Kidney capillary endothelial cell (primary cell): Measurements from ENCODE around the gene PRXL2C.
"Not testable (repeated sequence)": the region's sequence is repeated elsewhere in the genome, so short reads cannot be mapped to it uniquely, and the experiment has no call there.

ENCODE experiments used
- DNase-seq: peaks from one replicate; pipeline ENCODE4 v3.0.0-alpha.2; 2018; ENCODE audit warnings: low spot score

The PRXL2C gene

DNA sequence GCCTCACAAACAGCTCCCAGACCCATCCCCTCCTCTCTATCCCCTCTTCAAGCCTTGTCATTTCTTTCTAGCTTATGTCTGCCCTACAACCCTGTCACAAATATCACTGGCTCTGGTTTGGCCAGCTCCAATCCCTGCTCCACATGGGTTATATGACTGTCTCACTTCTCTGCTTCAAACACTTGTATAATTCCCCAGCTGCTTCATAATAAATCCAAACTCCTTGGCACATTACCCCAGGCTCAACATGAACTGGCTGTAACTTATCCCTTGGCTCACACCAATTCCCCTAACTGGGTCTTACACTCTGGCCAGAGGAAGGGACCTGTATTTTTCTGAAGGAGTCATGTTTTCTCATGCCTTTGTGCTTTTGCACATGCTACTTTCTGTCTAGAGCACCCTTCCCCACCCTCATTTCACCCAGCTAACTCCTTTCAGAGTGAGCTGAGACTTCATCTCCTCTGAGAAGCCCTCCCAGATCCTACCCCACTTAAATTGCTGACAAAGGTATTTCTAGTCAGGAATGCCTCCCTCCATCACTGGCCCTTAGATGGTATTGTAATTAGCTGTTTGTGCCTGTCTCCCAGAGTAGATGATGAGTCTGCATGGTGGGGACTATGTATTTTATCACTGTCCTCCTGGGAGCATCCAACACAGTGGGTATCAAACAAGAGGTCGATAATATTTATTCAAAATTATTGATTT lies 5.3 kb downstream of the PRXL2C start:
- no peak for DNase-seq

DNA sequence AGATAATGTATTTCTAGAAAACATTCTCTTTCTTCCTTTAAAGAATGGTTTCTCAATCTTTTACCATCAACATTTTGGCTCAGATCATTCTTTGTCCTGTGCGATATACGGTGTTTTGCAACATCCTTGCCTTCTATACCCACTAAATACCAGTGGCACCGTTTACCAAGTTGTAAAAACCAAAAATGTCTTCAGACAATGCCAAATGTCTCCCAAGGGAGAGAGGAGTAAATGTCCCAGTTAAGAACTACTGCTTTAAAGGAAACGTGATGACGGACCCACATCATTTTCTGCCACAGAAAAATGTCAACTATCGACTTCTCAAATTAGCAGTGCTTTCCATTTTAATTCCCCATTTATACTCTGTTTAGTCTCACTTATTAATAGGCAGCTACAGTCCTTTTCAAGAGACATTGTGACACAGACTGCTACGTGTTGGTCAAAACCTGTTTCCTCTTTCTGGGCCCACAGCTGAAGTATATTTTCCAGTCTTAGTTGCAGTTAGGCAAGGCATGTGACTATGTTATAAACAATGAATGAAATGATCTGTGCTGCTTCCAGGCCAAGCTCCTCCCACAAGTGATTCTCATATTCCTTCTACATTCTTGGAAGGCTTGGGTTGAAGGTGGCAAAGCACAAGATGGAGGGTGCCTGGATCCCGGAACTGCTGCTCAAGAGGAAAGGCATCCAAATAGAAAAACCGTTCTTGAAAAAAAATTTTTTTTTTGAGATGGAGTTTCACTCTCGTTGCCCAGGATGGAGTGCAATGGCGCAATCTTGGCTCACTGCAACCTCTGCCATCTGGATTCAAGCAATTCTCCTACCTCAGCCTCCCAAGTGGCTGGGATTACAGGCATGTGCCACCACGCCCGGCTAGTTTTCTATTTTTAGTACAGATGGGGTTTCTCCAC lies 8.8 kb downstream of the PRXL2C start:
- no peak for DNase-seq

DNA sequence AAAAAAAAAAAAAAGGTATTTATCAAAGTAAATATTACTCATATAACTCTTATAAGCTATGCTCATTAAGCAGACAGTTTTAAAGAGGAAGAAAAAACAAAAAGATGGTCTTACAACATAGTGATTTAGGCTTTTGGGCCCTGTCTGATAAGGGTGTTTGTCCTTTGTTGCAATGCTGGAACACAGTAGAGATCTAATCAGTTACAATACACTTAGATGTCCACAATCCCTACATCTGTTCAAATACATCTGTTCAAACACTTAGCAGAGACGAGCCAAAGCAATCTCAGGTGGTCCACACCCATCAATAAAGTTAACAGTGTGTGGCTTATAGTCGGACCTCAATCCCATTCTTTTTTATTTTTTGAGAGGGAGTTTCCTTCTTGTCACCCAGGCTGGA lies 11.0 kb downstream of the PRXL2C start:
- no peak for DNase-seq

DNA sequence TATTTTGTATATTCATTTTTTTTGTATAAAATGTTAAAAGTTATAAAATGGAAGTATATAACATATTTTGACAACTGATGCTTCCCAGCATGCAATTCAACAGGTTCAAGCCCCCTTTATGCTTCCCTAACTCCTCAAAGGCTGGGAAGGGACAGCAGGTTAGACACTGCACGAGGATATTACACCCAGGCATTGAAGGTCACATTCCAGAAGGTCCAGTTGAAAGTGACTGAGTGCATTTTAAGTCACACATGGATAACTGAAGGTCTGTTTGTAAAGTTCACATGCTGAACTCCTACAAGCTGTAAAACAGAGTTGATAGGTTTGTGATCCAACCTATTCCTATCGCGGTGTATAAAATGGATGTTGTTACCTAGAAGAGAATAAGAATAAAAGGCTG lies 13.6 kb downstream of the PRXL2C start:
- no peak for DNase-seq

DNA sequence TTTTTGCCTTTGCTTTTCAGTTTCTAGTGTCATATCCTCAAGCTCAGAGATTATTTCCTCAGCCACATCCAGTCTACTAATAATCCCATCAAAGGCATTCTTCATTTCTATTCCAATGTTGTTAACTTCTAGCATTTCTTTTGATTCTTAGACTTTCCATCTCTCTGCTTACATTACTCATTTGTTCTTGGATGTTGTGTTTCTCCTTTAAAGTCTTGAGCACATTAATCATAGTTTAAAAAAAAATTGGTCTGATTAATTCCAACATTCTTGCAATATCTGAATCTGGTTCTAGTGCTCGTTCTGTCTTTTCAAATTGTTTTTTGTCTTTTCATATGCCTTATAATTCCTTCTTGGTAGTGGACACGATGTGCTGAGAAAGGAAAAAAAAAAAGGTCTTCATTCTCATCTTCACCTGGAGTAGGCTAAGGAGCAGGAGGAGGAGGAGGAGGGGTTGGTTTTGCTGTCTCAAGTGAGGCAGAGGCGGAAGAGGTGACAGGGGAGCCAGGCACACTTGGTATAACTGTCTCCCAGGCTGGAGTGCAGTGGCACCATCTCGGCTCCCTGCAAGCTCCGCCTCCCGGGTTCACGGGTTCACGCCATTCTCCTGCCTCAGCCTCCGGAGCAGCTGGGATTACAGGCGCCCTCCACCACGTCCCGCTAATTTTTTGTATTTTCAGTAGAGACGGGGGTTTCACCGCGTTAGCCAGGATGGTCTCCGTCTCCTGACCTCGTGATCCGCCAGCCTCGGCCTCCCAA lies 16.3 kb downstream of the PRXL2C start:
- no peak for DNase-seq

DNA sequence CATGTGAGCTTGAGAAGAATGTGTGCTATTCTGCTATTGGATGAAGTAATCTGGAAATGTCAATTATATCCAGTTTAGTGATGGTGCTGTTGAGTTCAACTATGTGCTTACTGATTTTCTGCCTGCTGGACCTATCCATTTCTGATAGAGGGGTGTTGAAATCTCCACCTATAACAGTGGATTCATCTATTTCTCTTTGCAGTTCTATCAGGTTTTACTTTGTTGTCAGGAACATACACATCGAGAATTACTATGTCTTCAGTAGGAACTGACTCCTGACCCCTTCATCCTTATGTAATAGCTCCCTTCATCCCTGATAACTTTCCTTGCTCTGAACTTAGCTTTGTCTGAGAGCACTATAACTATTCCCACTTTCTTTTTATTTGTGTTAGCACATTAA lies 18.7 kb downstream of the PRXL2C start:
- DNase-seq = no peak

- DNase-seq = not testable (repeated sequence)
These were observed 21.5 kb downstream of the PRXL2C start for GRCh38 chr9:96633579-96633978.

DNA sequence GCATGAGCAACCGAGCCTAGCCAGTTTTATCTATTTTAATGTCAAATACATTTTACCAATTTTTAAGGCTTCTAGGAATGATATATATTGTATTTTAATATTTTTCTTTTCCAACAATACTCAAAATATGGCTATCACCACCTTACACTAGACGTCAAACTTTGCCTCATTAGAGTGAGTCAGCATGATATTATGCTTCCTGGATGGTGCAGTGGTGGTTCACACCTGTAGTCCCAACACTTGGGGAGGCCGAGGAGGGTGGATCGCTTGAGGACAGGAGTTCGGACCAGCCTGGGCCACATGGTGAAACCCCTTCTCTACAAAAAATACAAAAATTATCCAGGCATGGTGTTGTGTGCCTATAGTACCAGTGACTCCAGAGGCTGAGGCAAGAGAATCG lies 28.2 kb downstream of the PRXL2C start:
- no peak for DNase-seq

GRCh38 chr9:96621618-96622017 lies 33.5 kb downstream of the PRXL2C start:
- no peak for DNase-seq

DNA sequence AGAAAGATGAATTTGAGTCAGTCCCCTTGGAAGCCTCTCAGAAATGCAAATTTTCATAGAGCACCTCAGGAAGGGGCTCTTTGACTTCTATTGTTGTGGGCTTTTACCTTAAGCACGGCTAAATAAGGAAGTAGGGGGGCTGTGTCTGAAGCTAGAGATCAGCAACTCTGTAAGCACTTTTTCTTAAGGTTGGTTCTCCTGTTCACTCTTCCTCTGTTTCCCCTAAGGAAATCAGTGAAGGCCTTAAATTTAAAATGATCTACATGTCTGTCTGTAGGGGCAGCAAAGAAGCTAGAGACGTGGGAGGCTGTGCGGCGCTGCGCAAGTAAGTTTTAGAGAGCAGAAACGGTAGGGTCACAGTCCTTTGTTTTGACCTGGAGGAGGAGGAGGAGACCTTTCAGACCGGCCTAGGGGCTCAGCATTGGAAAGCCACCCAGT lies 34.3 kb downstream of the PRXL2C start:
- no peak for DNase-seq

DNA sequence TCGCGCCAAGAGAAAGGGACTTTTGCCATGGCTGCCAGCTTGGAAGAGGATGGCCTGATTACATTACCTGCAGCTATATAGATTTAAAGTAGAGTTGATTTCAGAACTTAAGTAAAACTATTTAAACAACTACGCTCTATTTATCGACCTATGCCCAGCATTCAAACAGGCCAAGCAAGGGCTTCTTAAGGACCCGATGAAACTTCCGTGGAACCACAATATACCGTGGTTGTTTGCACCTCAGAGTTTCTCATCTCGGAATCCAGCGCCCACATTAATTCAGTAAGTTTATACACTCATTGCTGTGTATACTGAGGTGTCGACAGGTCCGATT lies 35.0 kb downstream of the PRXL2C start:
- no peak for DNase-seq

- peak; percentile 62 for DNase-seq
These were observed 35.5 kb downstream of the PRXL2C start, which contains the start of gene CDC14B for GRCh38 chr9:96619491-96620180. TSS of gene CDC14B (minus strand) at chr9:96619843. CDS start at chr9:96619378, 465 bp downstream.

- no peak for DNase-seq
These were observed 36.0 kb downstream of the PRXL2C start for GRCh38 chr9:96619124-96619465.

DNA sequence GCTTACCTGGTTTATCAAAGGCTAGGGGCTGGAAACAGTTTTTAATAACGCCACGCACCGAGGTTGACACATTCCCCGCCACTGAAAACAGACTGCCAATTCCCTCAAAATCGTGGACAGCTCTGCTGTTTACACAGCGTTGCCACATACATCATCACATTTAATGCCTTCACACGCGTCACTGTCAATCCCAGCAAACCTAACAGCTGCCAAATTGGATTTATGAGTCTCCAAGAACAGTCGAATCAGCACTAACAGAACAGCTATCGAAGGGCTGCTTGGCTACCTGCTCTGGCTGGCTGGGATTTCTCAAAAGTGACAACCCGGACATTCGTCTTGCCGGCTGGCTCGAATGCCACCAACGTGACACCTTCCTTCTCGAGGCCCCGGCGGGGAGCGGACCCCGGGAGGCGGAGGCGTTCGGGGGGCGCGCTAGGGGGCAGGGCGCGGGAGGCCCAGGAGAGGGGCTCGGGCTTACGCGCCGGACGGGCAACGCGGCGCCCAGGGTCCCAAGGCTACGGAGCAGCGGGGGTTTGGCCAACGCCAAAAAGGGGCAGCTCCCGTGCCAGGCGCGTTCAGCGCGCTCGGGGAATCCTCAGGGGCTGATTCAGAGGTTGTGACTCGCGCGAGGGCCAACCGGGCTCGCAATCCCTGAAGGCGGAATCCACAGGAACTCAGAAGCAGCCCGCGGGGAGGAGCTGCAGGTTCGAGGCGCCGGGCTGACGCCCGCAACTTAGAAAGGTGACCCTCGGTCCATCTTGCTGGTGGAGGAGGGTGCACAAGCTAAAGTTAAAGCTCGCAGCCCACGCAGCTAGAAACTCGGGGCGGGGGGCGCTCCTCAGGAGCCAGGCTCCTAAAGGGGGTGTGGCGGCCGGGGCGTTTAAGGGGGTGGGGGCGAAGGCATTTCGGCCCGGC lies 36.7 kb downstream of the PRXL2C start:
- DNase-seq = no peak

GRCh38 chr9:96617439-96618185 lies 37.5 kb downstream of the PRXL2C start:
- DNase-seq = no peak

GRCh38 chr9:96616817-96617438 lies 38.2 kb downstream of the PRXL2C start:
- DNase-seq = no peak

GRCh38 chr9:96615411-96615810 lies 39.7 kb downstream of the PRXL2C start:
- DNase-seq = no peak

GRCh38 chr9:96614664-96615063 lies 40.5 kb downstream of the PRXL2C start:
- DNase-seq = not testable (repeated sequence)

- DNase-seq = no peak
These were observed 42.0 kb downstream of the PRXL2C start for GRCh38 chr9:96612966-96613589.
